HCT116 (cell line): ENCODE data around the gene SLC28A2. TPM values are rescaled to one million over a fixed set of nuclear protein-coding genes. Genes with fewer than 3 reads are reported as not detected.

ENCODE experiments used
- ATAC-seq: fragments of 200-7000 bp; cut with Tn5 transposase; 2 replicates; pipeline ENCODE4 v1.9.1; 2020; ENCODE audit warnings: mild to moderate bottlenecking, moderate library complexity
- BruUV-seq: library from RNA; stranded (reverse); fragments of 400-500 nt; replicated peaks from 2 replicates; lab custom pipeline; 2021; lab: Mats Ljungman, UMichigan
- CTCF ChIA-PET: fragments of 300-600 bp; sonication (Branson Sonifier 250); formaldehyde crosslinking; loops from one replicate; lab custom pipeline; 2021; ENCODE audit warnings: antibody characterized with exemption; lab: Charles Lee
- POLR2A ChIA-PET: fragments of 300-600, 350-600 bp; sonication (Branson Sonifier 250); formaldehyde crosslinking; loops from one replicate; lab custom pipeline; 2021; ENCODE audit warnings: antibody characterized with exemption; lab: Charles Lee
- RAD21 ChIA-PET, 2 experiments: fragments of 300-600 bp; sonication (Branson Sonifier 250); formaldehyde crosslinking; loops; one replicate each; lab custom pipeline; 2023; ENCODE audit warnings: low total read pairs in 2 of 2; ENCODE audit not compliant: uncharacterized antibody in 2 of 2, unreplicated experiment in 2 of 2, low non-redundant PET in 1 of 2; lab: Charles Lee
- DNase-seq: peaks from one replicate; pipeline ENCODE4 v3.0.0-alpha.2; 2010; ENCODE audit warnings: low read depth, low spot score
- H2AFZ ChIP-seq: fragments of 200-600 bp; shearing (Covaris generic), sonication (generic); 2 replicates; pipeline ENCODE4 v1.6.1; 2017; ENCODE audit warnings: low read depth, mixed run types, mixed read lengths, antibody characterized with exemption, low read length; ENCODE audit not compliant: poor library complexity, severe bottlenecking
- H3K27ac ChIP-seq: 2 replicates; pipeline ENCODE4 v1.5.1; 2012; ENCODE audit warnings: low read depth, low read length
- H3K27me3 ChIP-seq: fragments of 200-600 bp; sonication (generic); 2 replicates; pipeline ENCODE4 v1.6.1; 2016; ENCODE audit warnings: mixed run types, low read length, mixed read lengths; ENCODE audit not compliant: insufficient read depth
- H3K36me3 ChIP-seq, 2 experiments: fragments of 200-500 bp in 1 of 2; fragments of 200-600 bp in 1 of 2; sonication (Bioruptor generic) in 1 of 2; sonication (generic) in 1 of 2; 2 replicates each; pipeline versions ENCODE4 v1.5.1 to v1.6.1; 2014 to 2016; ENCODE audit warnings: low read length in 2 of 2, inconsistent platforms in 1 of 2, mixed read lengths in 1 of 2, mixed run types in 1 of 2; ENCODE audit not compliant: insufficient read depth in 2 of 2, control insufficient read depth in 1 of 2
- H3K4me1 ChIP-seq, 2 experiments: fragments of 200-600 bp in 1 of 2; sonication (generic) in 1 of 2; 2 replicates each; pipeline versions ENCODE4 v1.5.1 to v1.6.1; 2012 to 2017; ENCODE audit warnings: low read length in 2 of 2, inconsistent platforms in 1 of 2, mild to moderate bottlenecking in 1 of 2, mixed read lengths in 1 of 2, mixed run types in 1 of 2, moderate library complexity in 1 of 2; ENCODE audit not compliant: insufficient read depth in 2 of 2, control insufficient read depth in 1 of 2
- H3K4me2 ChIP-seq: fragments of 200-600 bp; sonication (generic); 2 replicates; pipeline ENCODE4 v1.6.1; 2017; ENCODE audit warnings: mixed run types, low read length, mixed read lengths
- H3K4me3 ChIP-seq, 2 experiments: fragments of 200-600 bp in 1 of 2; sonication (generic) in 1 of 2; replicated peaks in 1 of 2; 2 replicates each; pipeline ENCODE4 v1.5.1; 2011 to 2016; ENCODE audit warnings: low read length in 2 of 2, control low read depth in 1 of 2, low read depth in 1 of 2, mild to moderate bottlenecking in 1 of 2, mixed read lengths in 1 of 2, mixed run types in 1 of 2
- H3K79me2 ChIP-seq: fragments of 200-600 bp; sonication (generic); 2 replicates; pipeline ENCODE4 v1.6.1; 2017; ENCODE audit warnings: mild to moderate bottlenecking, mixed run types, low read length, moderate library complexity, mixed read lengths; ENCODE audit not compliant: insufficient read depth
- H3K9ac ChIP-seq: fragments of 200-600 bp; sonication (generic); 2 replicates; pipeline ENCODE4 v1.6.1; 2016; ENCODE audit warnings: low read length, mixed read lengths
- H3K9me2 ChIP-seq: fragments of 200-600 bp; sonication (generic), shearing (Covaris generic); 2 replicates; pipeline ENCODE4 v1.6.1; 2017; ENCODE audit warnings: mixed run types, mild to moderate bottlenecking, moderate library complexity; ENCODE audit not compliant: insufficient read depth
- H3K9me3 ChIP-seq, 2 experiments: fragments of 200-500 bp in 1 of 2; fragments of 200-600 bp in 1 of 2; sonication (Bioruptor generic) in 1 of 2; sonication (generic) in 1 of 2; 2 replicates each; pipeline ENCODE4 v1.6.1; 2014 to 2017; ENCODE audit warnings: low read length in 2 of 2, mixed read lengths in 2 of 2, inconsistent platforms in 1 of 2, low read depth in 1 of 2, mild to moderate bottlenecking in 1 of 2, mixed run types in 1 of 2, moderate library complexity in 1 of 2; ENCODE audit not compliant: control insufficient read depth in 1 of 2, insufficient read depth in 1 of 2
- H4K20me1 ChIP-seq: fragments of 200-600 bp; sonication (generic), shearing (Covaris generic); 2 replicates; pipeline ENCODE4 v1.6.1; 2017; ENCODE audit warnings: mixed run types, mild to moderate bottlenecking, moderate library complexity; ENCODE audit not compliant: insufficient read depth
- CBX3 ChIP-seq: IDR thresholded peaks from 2 replicates; pipeline ENCODE4 v1.6.1; 2012; ENCODE audit warnings: low read depth
- CEBPB ChIP-seq: IDR thresholded peaks from 2 replicates; pipeline ENCODE4 v1.6.1; 2012; ENCODE audit warnings: low read depth
- CTCF ChIP-seq, 3 experiments: fragments of 200-600 bp in 1 of 3; sonication (generic) in 1 of 3; IDR thresholded peaks in 2 of 3; conservative IDR thresholded peaks in 1 of 3; 2 replicates each; pipeline ENCODE4 v1.5.1; 2012 to 2017; ENCODE audit warnings: low read depth in 2 of 3, low read length in 2 of 3, antibody characterized with exemption in 1 of 3, borderline replicate concordance in 1 of 3, control low read depth in 1 of 3, mild to moderate bottlenecking in 1 of 3, mixed read lengths in 1 of 3, mixed run types in 1 of 3, moderate library complexity in 1 of 3; ENCODE audit not compliant: insufficient read depth in 1 of 3
- ELF1 ChIP-seq: IDR thresholded peaks from 2 replicates; pipeline ENCODE4 v1.6.1; 2012; ENCODE audit warnings: low read depth, borderline replicate concordance
- EZH2 ChIP-seq: fragments of 200-600 bp; sonication (generic); IDR thresholded peaks from 2 replicates; pipeline ENCODE4 v1.6.1; 2017; ENCODE audit warnings: antibody characterized with exemption, mixed run types
- FOSL1 ChIP-seq: IDR thresholded peaks from 2 replicates; pipeline ENCODE4 v1.6.1; 2012; ENCODE audit warnings: low read depth
- JUND ChIP-seq: IDR thresholded peaks from 2 replicates; pipeline ENCODE4 v1.6.1; 2012
- MAX ChIP-seq: IDR thresholded peaks from 2 replicates; pipeline ENCODE4 v1.6.1; 2012
- POLR2AphosphoS5 ChIP-seq: IDR thresholded peaks from 2 replicates; pipeline ENCODE4 v1.6.1; 2011; ENCODE audit warnings: mild to moderate bottlenecking, low read depth, low read length, moderate library complexity
- RAD21 ChIP-seq: IDR thresholded peaks from 2 replicates; pipeline ENCODE4 v1.6.1; 2012; ENCODE audit warnings: low read depth, mild to moderate bottlenecking
- SRF ChIP-seq: IDR thresholded peaks from 2 replicates; pipeline ENCODE4 v1.6.1; 2012; ENCODE audit warnings: low read depth
- ZFX ChIP-seq: fragments of 450-650 bp; IDR thresholded peaks from 2 replicates; pipeline ENCODE4 v1.6.1; 2017
- intact Hi-C: fragments of 100-400 bp; cut with micrococcal nuclease; formaldehyde crosslinking; loops from 2 replicates; pipeline ENCODE4 v1.10.0; 2022
- total RNA-seq: library from RNA; stranded (reverse); gene quantifications from one replicate; pipeline ENCODE4 v1.2.1, GENCODE V29; 2021; ENCODE audit not compliant: unreplicated experiment
- TF ChIP-seq, protein P1 (sequence below): IDR thresholded peaks from 2 replicates; pipeline ENCODE4 v1.6.1; 2012; ENCODE audit warnings: low read depth
- TF ChIP-seq, protein P2 (sequence below): IDR thresholded peaks from 2 replicates; pipeline ENCODE4 v1.6.1; 2012

SLC28A2 gene
- total RNA-seq, 1 experiment from 2014 or later = not detected

DNA sequence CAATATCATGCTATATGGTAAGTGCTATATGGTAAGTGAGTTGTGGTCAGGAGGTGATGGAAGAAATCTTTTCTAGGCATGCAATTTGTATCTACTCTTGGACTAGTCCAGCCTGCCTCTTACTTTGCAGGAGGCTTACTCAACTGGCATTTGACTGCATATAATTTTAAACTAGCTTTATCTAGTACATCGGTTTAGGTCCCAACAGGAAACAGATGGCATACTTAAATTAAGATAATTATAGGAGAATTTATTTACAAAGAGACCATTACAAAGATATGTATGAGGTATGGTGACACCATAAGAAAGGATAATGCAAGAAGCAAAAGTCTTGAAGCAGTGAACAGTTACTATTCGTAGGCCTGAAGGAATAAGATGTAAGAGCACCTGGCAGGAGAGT lies 7.8 kb downstream of the SLC28A2 start:
- Histone ChIP-seq H4K20me1 (no peaks in the 10 kb centered on the region), H3K9ac (no peak overlapping the region), H3K79me2 (no peaks in the 10 kb centered on the region), H3K9me2 (no peaks in the 10 kb centered on the region), H3K4me3 (no peak overlapping the region), H3K27me3 (no peaks in the 10 kb centered on the region), H3K27ac (no peak overlapping the region), H3K4me1 (no peaks in the 10 kb centered on the region), H2AFZ (no peak overlapping the region), H3K9me3 (no peaks in the 10 kb centered on the region), H3K4me2 (no peak overlapping the region), H3K36me3 (no peaks in the 10 kb centered on the region)
- intact Hi-C loops = no loop called here
- DNase-seq = no peak
- POLR2A ChIA-PET = no interaction called here
- CTCF ChIA-PET = no interaction called here
- TF ChIP-seq, protein P1, sequence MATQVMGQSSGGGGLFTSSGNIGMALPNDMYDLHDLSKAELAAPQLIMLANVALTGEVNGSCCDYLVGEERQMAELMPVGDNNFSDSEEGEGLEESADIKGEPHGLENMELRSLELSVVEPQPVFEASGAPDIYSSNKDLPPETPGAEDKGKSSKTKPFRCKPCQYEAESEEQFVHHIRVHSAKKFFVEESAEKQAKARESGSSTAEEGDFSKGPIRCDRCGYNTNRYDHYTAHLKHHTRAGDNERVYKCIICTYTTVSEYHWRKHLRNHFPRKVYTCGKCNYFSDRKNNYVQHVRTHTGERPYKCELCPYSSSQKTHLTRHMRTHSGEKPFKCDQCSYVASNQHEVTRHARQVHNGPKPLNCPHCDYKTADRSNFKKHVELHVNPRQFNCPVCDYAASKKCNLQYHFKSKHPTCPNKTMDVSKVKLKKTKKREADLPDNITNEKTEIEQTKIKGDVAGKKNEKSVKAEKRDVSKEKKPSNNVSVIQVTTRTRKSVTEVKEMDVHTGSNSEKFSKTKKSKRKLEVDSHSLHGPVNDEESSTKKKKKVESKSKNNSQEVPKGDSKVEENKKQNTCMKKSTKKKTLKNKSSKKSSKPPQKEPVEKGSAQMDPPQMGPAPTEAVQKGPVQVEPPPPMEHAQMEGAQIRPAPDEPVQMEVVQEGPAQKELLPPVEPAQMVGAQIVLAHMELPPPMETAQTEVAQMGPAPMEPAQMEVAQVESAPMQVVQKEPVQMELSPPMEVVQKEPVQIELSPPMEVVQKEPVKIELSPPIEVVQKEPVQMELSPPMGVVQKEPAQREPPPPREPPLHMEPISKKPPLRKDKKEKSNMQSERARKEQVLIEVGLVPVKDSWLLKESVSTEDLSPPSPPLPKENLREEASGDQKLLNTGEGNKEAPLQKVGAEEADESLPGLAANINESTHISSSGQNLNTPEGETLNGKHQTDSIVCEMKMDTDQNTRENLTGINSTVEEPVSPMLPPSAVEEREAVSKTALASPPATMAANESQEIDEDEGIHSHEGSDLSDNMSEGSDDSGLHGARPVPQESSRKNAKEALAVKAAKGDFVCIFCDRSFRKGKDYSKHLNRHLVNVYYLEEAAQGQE = no peak
- no peak for TF ChIP-seq JUND
- TF ChIP-seq POLR2AphosphoS5 = no peak
- TF ChIP-seq ELF1 = no peak
- TF ChIP-seq FOSL1 = no peak
- TF ChIP-seq MAX = no peak
- no peak for TF ChIP-seq CBX3
- TF ChIP-seq, protein P2, sequence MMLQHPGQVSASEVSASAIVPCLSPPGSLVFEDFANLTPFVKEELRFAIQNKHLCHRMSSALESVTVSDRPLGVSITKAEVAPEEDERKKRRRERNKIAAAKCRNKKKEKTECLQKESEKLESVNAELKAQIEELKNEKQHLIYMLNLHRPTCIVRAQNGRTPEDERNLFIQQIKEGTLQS = no peak
- no peak for TF ChIP-seq CEBPB
- no peak for TF ChIP-seq EZH2
- TF ChIP-seq ZFX = no peak
- TF ChIP-seq CTCF (IDR thresholded peaks at IDR 0.05 in 2 of 3, conservative IDR thresholded peaks at IDR 0.05 in 1 of 3; ENCODE audit: borderline replicate concordance in 1 of 3, insufficient read depth in 1 of 3, low read depth in 2 of 3, low read length in 2 of 3) = no peak
- TF ChIP-seq RAD21 = no peak
- TF ChIP-seq SRF = no peak
- no TSS peak for BruUV-seq
- ATAC-seq = no peak
- RAD21 ChIA-PET = no interaction called here
